ENCODE data around the gene CR1. TPM values are rescaled to one million over a fixed set of nuclear protein-coding genes. Genes with fewer than 3 reads are reported as not detected.

The CR1 gene
- total RNA-seq, 1 donor from 2014 or later, result 0.09 TPM

DNA sequence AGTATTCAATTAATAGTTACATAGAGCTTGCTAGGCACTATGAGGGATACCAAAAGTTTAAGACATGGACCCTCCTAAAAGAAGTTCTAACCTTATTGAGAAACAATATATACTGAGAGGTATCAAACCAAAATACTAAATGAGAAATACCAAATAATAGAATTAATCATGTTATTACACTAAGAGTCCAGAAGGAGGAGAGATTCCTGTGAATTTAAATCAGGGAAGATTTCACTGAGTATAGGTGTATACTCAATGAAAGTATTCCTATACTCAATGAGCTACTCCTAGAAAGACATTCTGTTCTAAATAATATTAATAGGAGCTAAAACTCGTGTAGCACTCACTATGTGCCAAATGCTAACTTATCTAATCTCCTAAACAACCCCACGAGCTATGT lies 158.4 kb downstream of the CR1 start:
- TF ChIP-seq, protein P1, sequence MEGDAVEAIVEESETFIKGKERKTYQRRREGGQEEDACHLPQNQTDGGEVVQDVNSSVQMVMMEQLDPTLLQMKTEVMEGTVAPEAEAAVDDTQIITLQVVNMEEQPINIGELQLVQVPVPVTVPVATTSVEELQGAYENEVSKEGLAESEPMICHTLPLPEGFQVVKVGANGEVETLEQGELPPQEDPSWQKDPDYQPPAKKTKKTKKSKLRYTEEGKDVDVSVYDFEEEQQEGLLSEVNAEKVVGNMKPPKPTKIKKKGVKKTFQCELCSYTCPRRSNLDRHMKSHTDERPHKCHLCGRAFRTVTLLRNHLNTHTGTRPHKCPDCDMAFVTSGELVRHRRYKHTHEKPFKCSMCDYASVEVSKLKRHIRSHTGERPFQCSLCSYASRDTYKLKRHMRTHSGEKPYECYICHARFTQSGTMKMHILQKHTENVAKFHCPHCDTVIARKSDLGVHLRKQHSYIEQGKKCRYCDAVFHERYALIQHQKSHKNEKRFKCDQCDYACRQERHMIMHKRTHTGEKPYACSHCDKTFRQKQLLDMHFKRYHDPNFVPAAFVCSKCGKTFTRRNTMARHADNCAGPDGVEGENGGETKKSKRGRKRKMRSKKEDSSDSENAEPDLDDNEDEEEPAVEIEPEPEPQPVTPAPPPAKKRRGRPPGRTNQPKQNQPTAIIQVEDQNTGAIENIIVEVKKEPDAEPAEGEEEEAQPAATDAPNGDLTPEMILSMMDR (IDR thresholded peaks at IDR 0.05; ENCODE audit: insufficient read depth, low read depth, low read length), result no peak
- TF ChIP-seq EZH2 (IDR thresholded peaks at IDR 0.05; ENCODE audit: insufficient read depth, low read length), result no peak
- no peak overlapping the region for H3K27ac ChIP-seq (ENCODE audit: low read depth, low read length)
- no peaks in the 10 kb centered on the region for H3K9me3 ChIP-seq (ENCODE audit: insufficient read depth, low read depth, low read length)
- Mint-ChIP-seq H3K27ac (ENCODE audit: unreplicated experiment) (no peak overlapping the region), H3K4me3 (ENCODE audit: unreplicated experiment) (no peak overlapping the region), H3K36me3 (ENCODE audit: low read depth, unreplicated experiment) (no peaks in the 10 kb centered on the region), H3K4me1 (ENCODE audit: low read depth, unreplicated experiment) (no peaks in the 10 kb centered on the region), H3K9me3 (ENCODE audit: unreplicated experiment) (no peaks in the 10 kb centered on the region), H3K27me3 (ENCODE audit: low read depth, unreplicated experiment) (peaks cover 3% of the 10 kb centered on the region)
- no peak for FAIRE-seq
- no peaks in the 10 kb centered on the region for H4K20me1 ChIP-seq (ENCODE audit: insufficient read depth, low read length)
- no peak overlapping the region for H3K9ac ChIP-seq (ENCODE audit: low read length)
- H3K36me3 ChIP-seq (ENCODE audit: insufficient read depth, low read length), result no peaks in the 10 kb centered on the region
- H3K4me3 ChIP-seq (ENCODE audit: insufficient read depth, low read depth, low read length), result no peak overlapping the region
- DNase-seq (ENCODE audit: low read depth), result no peak
- H3K27me3 ChIP-seq (ENCODE audit: insufficient read depth, low read length), result peaks cover 5% of the 10 kb centered on the region
- no peaks in the 10 kb centered on the region for H3K4me1 ChIP-seq (ENCODE audit: insufficient read depth, low read length)
- H3K4me2 ChIP-seq (ENCODE audit: low read length), result no peak overlapping the region
- no peak overlapping the region for H2AFZ ChIP-seq (ENCODE audit: low read depth, low read length)
- no peaks in the 10 kb centered on the region for H3K79me2 ChIP-seq (ENCODE audit: insufficient read depth, low read length)

DNA sequence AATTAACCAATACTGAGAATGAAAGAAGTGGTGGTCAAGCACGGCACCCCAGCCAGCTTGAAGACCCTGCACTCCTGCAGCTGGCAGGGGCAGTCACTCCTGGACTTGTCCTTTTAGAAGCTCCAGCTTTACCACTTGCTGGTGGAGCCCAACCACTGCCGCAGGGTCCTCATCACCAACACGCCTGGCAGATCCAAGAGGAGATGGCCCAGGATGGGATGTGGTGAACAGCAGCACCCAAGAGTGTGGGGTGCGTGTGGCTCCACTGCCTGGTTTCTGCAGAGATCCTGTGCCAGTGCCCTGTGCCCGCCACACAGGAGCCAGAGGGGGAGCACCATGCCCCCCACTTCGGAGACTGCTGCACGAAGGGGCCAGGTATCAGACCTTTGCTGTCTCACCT lies 162.5 kb downstream of the CR1 start:
- Mint-ChIP-seq H3K27me3 (ENCODE audit: low read depth, unreplicated experiment) (peaks cover 3% of the 10 kb centered on the region), H3K4me3 (ENCODE audit: unreplicated experiment) (no peak overlapping the region), H3K36me3 (ENCODE audit: low read depth, unreplicated experiment) (no peaks in the 10 kb centered on the region), H3K27ac (ENCODE audit: unreplicated experiment) (no peak overlapping the region), H3K4me1 (ENCODE audit: low read depth, unreplicated experiment) (no peaks in the 10 kb centered on the region), H3K9me3 (ENCODE audit: unreplicated experiment) (peaks cover 5% of the 10 kb centered on the region)
- Histone ChIP-seq H3K79me2 (ENCODE audit: insufficient read depth, low read length) (no peaks in the 10 kb centered on the region), H3K27me3 (ENCODE audit: insufficient read depth, low read length) (peaks cover 2% of the 10 kb centered on the region), H3K36me3 (ENCODE audit: insufficient read depth, low read length) (no peaks in the 10 kb centered on the region), H3K4me3 (ENCODE audit: insufficient read depth, low read depth, low read length) (no peak overlapping the region), H3K9me3 (ENCODE audit: insufficient read depth, low read depth, low read length) (no peaks in the 10 kb centered on the region), H3K4me2 (ENCODE audit: low read length) (no peak overlapping the region), H3K9ac (ENCODE audit: low read length) (no peak overlapping the region), H2AFZ (ENCODE audit: low read depth, low read length) (no peak overlapping the region), H4K20me1 (ENCODE audit: insufficient read depth, low read length) (no peaks in the 10 kb centered on the region), H3K27ac (ENCODE audit: low read depth, low read length) (no peak overlapping the region), H3K4me1 (ENCODE audit: insufficient read depth, low read length) (no peaks in the 10 kb centered on the region)
- no peak for FAIRE-seq
- DNase-seq (ENCODE audit: low read depth), result no peak
- TF ChIP-seq EZH2 (IDR thresholded peaks at IDR 0.05; ENCODE audit: insufficient read depth, low read length), result no peak

DNA sequence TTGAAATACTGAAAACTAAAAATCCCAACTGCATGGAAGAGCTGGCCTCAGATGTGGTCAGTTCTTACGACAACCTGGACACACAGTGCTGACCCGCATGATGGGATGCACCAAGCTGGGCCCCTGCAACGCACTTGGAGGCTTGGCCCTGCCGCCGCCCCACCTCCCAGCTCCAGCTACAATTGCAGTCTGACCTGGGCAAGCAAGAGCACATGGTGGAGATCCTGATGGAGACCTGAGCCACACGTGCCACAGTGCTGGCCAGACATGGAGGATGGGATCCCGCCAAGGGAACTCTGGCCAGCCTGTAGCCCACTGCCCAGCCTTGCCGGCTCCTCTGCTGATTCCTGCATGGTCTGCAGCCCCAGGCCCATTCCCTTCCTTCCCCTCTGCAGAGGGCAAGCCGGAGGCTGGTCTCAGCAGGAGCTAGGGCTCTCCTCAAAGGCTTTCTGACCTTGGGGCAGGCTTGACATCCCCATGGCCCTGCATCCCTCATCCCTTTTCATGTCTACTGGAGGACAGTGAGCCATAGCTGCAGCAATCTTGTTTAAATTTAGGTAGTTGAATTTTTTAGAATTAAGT lies 163.0 kb downstream of the CR1 start:
- Histone ChIP-seq H3K27ac (ENCODE audit: low read depth, low read length) (no peak overlapping the region), H3K4me2 (ENCODE audit: low read length) (no peak overlapping the region), H3K9ac (ENCODE audit: low read length) (no peak overlapping the region), H3K4me1 (ENCODE audit: insufficient read depth, low read length) (no peaks in the 10 kb centered on the region), H3K27me3 (ENCODE audit: insufficient read depth, low read length) (no peaks in the 10 kb centered on the region), H4K20me1 (ENCODE audit: insufficient read depth, low read length) (no peaks in the 10 kb centered on the region), H3K9me3 (ENCODE audit: insufficient read depth, low read depth, low read length) (no peaks in the 10 kb centered on the region), H3K36me3 (ENCODE audit: insufficient read depth, low read length) (no peaks in the 10 kb centered on the region), H3K4me3 (ENCODE audit: insufficient read depth, low read depth, low read length) (no peak overlapping the region), H2AFZ (ENCODE audit: low read depth, low read length) (no peak overlapping the region), H3K79me2 (ENCODE audit: insufficient read depth, low read length) (no peaks in the 10 kb centered on the region)
- Mint-ChIP-seq H3K27ac (ENCODE audit: unreplicated experiment) (no peak overlapping the region), H3K36me3 (ENCODE audit: low read depth, unreplicated experiment) (no peaks in the 10 kb centered on the region), H3K27me3 (ENCODE audit: low read depth, unreplicated experiment) (peaks cover 3% of the 10 kb centered on the region), H3K4me3 (ENCODE audit: unreplicated experiment) (no peak overlapping the region), H3K9me3 (ENCODE audit: unreplicated experiment) (peaks cover 11% of the 10 kb centered on the region), H3K4me1 (ENCODE audit: low read depth, unreplicated experiment) (no peaks in the 10 kb centered on the region)
- TF ChIP-seq, protein P1 (IDR thresholded peaks at IDR 0.05; ENCODE audit: insufficient read depth, low read depth, low read length), result no peak
- no peak for TF ChIP-seq EZH2 (IDR thresholded peaks at IDR 0.05; ENCODE audit: insufficient read depth, low read length)
- FAIRE-seq, result no peak
- no peak for DNase-seq (ENCODE audit: low read depth)
